ENCODE measurements around the gene CCDC14. TPM values are rescaled to one million over a fixed set of nuclear protein-coding genes. Genes with fewer than 3 reads are reported as not detected.
"Not testable (repeated sequence)": the region's sequence is repeated elsewhere in the genome, so short reads cannot be mapped to it uniquely, and the experiment has no call there.

The CCDC14 gene
- total and polyA plus RNA-seq, 9 of the 15 experiments (the other 6 are each of a cell fraction or from before 2014, with no cell fraction given): 18.6 to 107 (median 57.3) TPM

DNA sequence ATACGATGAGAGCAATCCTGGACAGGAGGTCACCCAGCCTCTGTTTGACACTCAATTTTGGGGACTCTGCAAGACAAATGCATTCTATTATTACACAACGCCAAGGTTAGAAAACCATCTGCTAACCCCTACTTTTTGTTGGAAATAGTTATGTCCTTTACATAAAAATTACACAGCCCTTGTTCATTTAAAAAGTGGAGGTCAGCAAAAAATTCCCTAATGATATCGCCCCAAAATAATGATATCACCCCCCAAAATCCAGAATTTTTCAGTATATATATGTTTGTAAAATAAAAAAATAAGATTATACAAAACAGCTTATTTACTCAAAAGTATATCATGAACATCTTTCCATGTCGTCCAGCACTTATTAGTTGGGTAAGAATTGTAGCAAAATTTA, 19.5 kb upstream of the CCDC14 start:
- Histone ChIP-seq H3K9me3 (replicated peaks; ENCODE audit: control insufficient read depth, insufficient read depth, low read depth, low read length) (no peaks in the 10 kb centered on the region), H3K27ac (ENCODE audit: extremely low read depth, low read depth, low read length) (no peak overlapping the region), H3K4me2 (ENCODE audit: insufficient read depth, low read length) (no peak overlapping the region), H3K36me3 (ENCODE audit: control insufficient read depth, insufficient read depth, low read length) (no peaks in the 10 kb centered on the region), H2AFZ (ENCODE audit: low read depth, low read length) (no peak overlapping the region), H3K9me1 (ENCODE audit: control insufficient read depth, insufficient read depth, low read length) (no peaks in the 10 kb centered on the region), H3K4me1 (replicated peaks in 1 of 2; ENCODE audit: control insufficient read depth in 2 of 2, insufficient read depth in 2 of 2, low read length in 2 of 2) (no peaks in the 10 kb centered on the region), H3K9ac (ENCODE audit: insufficient read depth in 1 of 2, low read depth in 2 of 2, low read length in 2 of 2) (no peak overlapping the region), H4K20me1 (replicated peaks; ENCODE audit: control insufficient read depth, insufficient read depth, low read length) (no peaks in the 10 kb centered on the region), H3K27me3 (ENCODE audit: control insufficient read depth in 2 of 2, insufficient read depth in 2 of 2, low read length in 2 of 2) (peaks cover 0 to 6% of the 10 kb centered on the region in 2 experiments; a peak in 2 of 5 replicates), H3K79me2 (ENCODE audit: control insufficient read depth, insufficient read depth, low read length) (no peaks in the 10 kb centered on the region), H3K4me3 (no peak overlapping the region)
- intact Hi-C loops (cut with micrococcal nuclease) (no loop called here), in situ Hi-C loops (cut with MboI) (no loop called here)
- CTCF ChIA-PET (ENCODE audit: low intra/inter-chr PET ratio): no interaction called here
- TF ChIP-seq POLR3A (IDR thresholded peaks at IDR 0.05; ENCODE audit: borderline replicate concordance, extremely low read depth, insufficient read depth, insufficient read length): no peak
- TF ChIP-seq ZNF316 (IDR thresholded peaks at IDR 0.05): peak; percentile 6; the same call in 1 of the 2 replicates
- WGBS (ENCODE audit: insufficient coverage, low coverage, missing lambda C conversion rate): 19% methylated on average over 4 of the region's 4 CpGs
- POLR2A ChIA-PET: no interaction called here
- BruUV-seq (replicated peaks): no TSS peak
- no peak for FAIRE-seq
- ATAC-seq: no peak
- DNase-seq (ENCODE audit: extremely low read depth in 1 of 4, low spot score in 3 of 4): no peak

DNA sequence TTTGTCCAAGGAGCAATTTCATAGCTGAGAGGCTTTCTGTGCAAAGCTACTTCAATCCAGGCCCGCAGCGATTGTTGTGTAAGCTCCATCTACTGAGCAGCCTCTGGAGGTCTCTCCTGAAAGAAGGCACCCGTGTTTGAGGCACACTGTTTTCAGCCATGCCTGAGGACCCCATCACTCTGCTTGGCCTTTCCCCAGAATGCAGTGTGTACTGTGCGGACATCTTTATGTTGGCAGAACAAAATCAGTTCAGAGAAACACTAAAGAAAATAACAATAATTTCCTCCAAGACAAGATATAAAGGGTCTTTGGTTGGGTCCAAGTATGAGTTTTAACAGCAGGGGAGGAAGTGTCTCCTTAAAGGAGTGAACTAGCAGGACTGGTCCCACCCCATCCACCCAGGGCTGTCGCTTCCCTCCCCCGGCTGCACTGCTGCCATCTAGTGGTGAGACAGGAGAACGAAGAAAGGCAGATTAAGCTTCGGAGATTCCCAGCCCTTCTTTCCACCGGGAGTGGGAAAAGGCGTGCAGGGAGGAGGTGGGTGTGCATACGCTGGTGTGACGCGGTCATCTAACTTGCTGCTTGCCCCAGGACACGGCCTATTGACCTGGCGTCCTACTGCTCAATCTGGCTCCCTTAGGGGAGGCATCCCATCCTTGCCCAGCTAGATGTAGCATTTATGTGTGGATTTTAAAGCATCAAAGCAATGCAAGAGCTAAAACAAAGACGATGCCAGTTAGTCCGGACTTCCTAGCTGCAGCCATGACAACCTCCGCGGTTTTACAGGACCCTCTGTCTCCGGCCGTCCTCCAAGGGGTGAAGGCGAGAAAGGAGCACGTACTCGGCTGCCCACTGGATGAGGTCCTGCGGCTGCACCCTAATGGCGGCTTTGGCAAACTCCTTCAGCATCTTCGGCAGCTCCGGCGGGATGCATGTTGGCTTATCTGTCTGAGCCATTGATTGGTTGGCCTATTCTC, 18.8 kb upstream of the CCDC14 start:
- H2AFZ ChIP-seq (ENCODE audit: low read depth, low read length); BruUV-seq (replicated peaks); CTCF ChIA-PET (ENCODE audit: low intra/inter-chr PET ratio); H3K9ac ChIP-seq (ENCODE audit: insufficient read depth in 1 of 2, low read depth in 2 of 2, low read length in 2 of 2); intact Hi-C loops (cut with micrococcal nuclease); H3K36me3 ChIP-seq (ENCODE audit: control insufficient read depth, insufficient read depth, low read length); H3K79me2 ChIP-seq (ENCODE audit: control insufficient read depth, insufficient read depth, low read length); H4K20me1 ChIP-seq (replicated peaks; ENCODE audit: control insufficient read depth, insufficient read depth, low read length); in situ Hi-C loops (cut with MboI); H3K27me3 ChIP-seq (ENCODE audit: control insufficient read depth in 2 of 2, insufficient read depth in 2 of 2, low read length in 2 of 2); H3K27ac ChIP-seq (ENCODE audit: extremely low read depth, low read depth, low read length); POLR2A ChIA-PET; H3K9me1 ChIP-seq (ENCODE audit: control insufficient read depth, insufficient read depth, low read length); H3K4me3 ChIP-seq; H3K9me3 ChIP-seq (replicated peaks; ENCODE audit: control insufficient read depth, insufficient read depth, low read depth, low read length); H3K4me2 ChIP-seq (ENCODE audit: insufficient read depth, low read length); H3K4me1 ChIP-seq (replicated peaks in 1 of 2; ENCODE audit: control insufficient read depth in 2 of 2, insufficient read depth in 2 of 2, low read length in 2 of 2): not testable (repeated sequence)
- 19% methylated on average over 13 of the region's 29 CpGs for WGBS (ENCODE audit: insufficient coverage, low coverage, missing lambda C conversion rate)
- ATAC-seq (peak; percentile 93), DNase-seq (ENCODE audit: extremely low read depth in 1 of 4, low spot score in 3 of 4) (peak in 1 of 4 experiments; percentile 7), FAIRE-seq (peak; percentile 91)
- peak in 1 of 2 experiments; percentile 50; a peak in 2 of 4 replicates for TF ChIP-seq RAD21 (CRISPR knock-in tag; conservative IDR thresholded peaks at IDR 0.05 in 1 of 2, IDR thresholded peaks at IDR 0.05 in 1 of 2)
- TF ChIP-seq, protein P1, sequence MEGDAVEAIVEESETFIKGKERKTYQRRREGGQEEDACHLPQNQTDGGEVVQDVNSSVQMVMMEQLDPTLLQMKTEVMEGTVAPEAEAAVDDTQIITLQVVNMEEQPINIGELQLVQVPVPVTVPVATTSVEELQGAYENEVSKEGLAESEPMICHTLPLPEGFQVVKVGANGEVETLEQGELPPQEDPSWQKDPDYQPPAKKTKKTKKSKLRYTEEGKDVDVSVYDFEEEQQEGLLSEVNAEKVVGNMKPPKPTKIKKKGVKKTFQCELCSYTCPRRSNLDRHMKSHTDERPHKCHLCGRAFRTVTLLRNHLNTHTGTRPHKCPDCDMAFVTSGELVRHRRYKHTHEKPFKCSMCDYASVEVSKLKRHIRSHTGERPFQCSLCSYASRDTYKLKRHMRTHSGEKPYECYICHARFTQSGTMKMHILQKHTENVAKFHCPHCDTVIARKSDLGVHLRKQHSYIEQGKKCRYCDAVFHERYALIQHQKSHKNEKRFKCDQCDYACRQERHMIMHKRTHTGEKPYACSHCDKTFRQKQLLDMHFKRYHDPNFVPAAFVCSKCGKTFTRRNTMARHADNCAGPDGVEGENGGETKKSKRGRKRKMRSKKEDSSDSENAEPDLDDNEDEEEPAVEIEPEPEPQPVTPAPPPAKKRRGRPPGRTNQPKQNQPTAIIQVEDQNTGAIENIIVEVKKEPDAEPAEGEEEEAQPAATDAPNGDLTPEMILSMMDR (IDR thresholded peaks at IDR 0.05 in 2 of 3, conservative IDR thresholded peaks at IDR 0.05 in 1 of 3; ENCODE audit: insufficient read depth in 2 of 3, low read depth in 1 of 3, low read length in 3 of 3): peak; percentile 31 to 59 (median 43); a peak in 5 of 6 replicates

GRCh38 chr3:123976904-123977303, 15.9 kb upstream of the CCDC14 start:
- H3K4me3 ChIP-seq; POLR2A ChIA-PET; H3K4me1 ChIP-seq (replicated peaks in 1 of 2; ENCODE audit: control insufficient read depth in 2 of 2, insufficient read depth in 2 of 2, low read length in 2 of 2); BruUV-seq (replicated peaks); H2AFZ ChIP-seq (ENCODE audit: low read depth, low read length); H3K27ac ChIP-seq (ENCODE audit: extremely low read depth, low read depth, low read length); H3K36me3 ChIP-seq (ENCODE audit: control insufficient read depth, insufficient read depth, low read length); H3K9me3 ChIP-seq (replicated peaks; ENCODE audit: control insufficient read depth, insufficient read depth, low read depth, low read length); H3K9ac ChIP-seq (ENCODE audit: insufficient read depth in 1 of 2, low read depth in 2 of 2, low read length in 2 of 2); H4K20me1 ChIP-seq (replicated peaks; ENCODE audit: control insufficient read depth, insufficient read depth, low read length); CTCF ChIA-PET (ENCODE audit: low intra/inter-chr PET ratio); FAIRE-seq; intact Hi-C loops (cut with micrococcal nuclease); H3K4me2 ChIP-seq (ENCODE audit: insufficient read depth, low read length); H3K27me3 ChIP-seq (ENCODE audit: control insufficient read depth in 2 of 2, insufficient read depth in 2 of 2, low read length in 2 of 2); ATAC-seq; H3K79me2 ChIP-seq (ENCODE audit: control insufficient read depth, insufficient read depth, low read length); DNase-seq (ENCODE audit: extremely low read depth in 1 of 4, low spot score in 3 of 4); in situ Hi-C loops (cut with MboI); H3K9me1 ChIP-seq (ENCODE audit: control insufficient read depth, insufficient read depth, low read length): not testable (repeated sequence)
- WGBS (ENCODE audit: insufficient coverage, low coverage, missing lambda C conversion rate): 0% methylated on average over 7 of the region's 7 CpGs
